HL-60 (cell line): Measurements from ENCODE around the gene AP3S1.

ENCODE experiments used
- GABPA ChIP-seq: IDR thresholded peaks from 2 replicates; pipeline ENCODE4 v1.6.1; 2012; ENCODE audit warnings: low read depth
- POLR2AphosphoS5 ChIP-seq: IDR thresholded peaks from 2 replicates; pipeline ENCODE4 v1.6.1; 2012; ENCODE audit warnings: low read depth
- SPI1 ChIP-seq: IDR thresholded peaks from 2 replicates; pipeline ENCODE4 v1.6.1; 2012; ENCODE audit warnings: low read depth, mild to moderate bottlenecking, borderline replicate concordance
- TF ChIP-seq, protein P1 (sequence below): IDR thresholded peaks from one replicate; pipeline ENCODE4 v1.5.1; 2011; ENCODE audit warnings: low read length, control low read depth, inconsistent platforms; ENCODE audit not compliant: insufficient read depth
- TF ChIP-seq, protein P2 (sequence below): IDR thresholded peaks from 2 replicates; pipeline ENCODE4 v1.6.1; 2012; ENCODE audit warnings: low read depth; ENCODE audit not compliant: insufficient replicate concordance

GRCh38 chr5:115815693-115816225 lies 26.0 kb upstream of the AP3S1 start:
- TF ChIP-seq, protein P1, sequence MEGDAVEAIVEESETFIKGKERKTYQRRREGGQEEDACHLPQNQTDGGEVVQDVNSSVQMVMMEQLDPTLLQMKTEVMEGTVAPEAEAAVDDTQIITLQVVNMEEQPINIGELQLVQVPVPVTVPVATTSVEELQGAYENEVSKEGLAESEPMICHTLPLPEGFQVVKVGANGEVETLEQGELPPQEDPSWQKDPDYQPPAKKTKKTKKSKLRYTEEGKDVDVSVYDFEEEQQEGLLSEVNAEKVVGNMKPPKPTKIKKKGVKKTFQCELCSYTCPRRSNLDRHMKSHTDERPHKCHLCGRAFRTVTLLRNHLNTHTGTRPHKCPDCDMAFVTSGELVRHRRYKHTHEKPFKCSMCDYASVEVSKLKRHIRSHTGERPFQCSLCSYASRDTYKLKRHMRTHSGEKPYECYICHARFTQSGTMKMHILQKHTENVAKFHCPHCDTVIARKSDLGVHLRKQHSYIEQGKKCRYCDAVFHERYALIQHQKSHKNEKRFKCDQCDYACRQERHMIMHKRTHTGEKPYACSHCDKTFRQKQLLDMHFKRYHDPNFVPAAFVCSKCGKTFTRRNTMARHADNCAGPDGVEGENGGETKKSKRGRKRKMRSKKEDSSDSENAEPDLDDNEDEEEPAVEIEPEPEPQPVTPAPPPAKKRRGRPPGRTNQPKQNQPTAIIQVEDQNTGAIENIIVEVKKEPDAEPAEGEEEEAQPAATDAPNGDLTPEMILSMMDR = no peak
- TF ChIP-seq POLR2AphosphoS5 (no peak), GABPA (no peak), SPI1 (no peak)
- TF ChIP-seq, protein P2, sequence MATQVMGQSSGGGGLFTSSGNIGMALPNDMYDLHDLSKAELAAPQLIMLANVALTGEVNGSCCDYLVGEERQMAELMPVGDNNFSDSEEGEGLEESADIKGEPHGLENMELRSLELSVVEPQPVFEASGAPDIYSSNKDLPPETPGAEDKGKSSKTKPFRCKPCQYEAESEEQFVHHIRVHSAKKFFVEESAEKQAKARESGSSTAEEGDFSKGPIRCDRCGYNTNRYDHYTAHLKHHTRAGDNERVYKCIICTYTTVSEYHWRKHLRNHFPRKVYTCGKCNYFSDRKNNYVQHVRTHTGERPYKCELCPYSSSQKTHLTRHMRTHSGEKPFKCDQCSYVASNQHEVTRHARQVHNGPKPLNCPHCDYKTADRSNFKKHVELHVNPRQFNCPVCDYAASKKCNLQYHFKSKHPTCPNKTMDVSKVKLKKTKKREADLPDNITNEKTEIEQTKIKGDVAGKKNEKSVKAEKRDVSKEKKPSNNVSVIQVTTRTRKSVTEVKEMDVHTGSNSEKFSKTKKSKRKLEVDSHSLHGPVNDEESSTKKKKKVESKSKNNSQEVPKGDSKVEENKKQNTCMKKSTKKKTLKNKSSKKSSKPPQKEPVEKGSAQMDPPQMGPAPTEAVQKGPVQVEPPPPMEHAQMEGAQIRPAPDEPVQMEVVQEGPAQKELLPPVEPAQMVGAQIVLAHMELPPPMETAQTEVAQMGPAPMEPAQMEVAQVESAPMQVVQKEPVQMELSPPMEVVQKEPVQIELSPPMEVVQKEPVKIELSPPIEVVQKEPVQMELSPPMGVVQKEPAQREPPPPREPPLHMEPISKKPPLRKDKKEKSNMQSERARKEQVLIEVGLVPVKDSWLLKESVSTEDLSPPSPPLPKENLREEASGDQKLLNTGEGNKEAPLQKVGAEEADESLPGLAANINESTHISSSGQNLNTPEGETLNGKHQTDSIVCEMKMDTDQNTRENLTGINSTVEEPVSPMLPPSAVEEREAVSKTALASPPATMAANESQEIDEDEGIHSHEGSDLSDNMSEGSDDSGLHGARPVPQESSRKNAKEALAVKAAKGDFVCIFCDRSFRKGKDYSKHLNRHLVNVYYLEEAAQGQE = no peak
